BE2C (cell line): ENCODE data around the gene PMCH.

Source experiments
- DNase-seq: peaks from one replicate; pipeline ENCODE4 v3.0.0-alpha.2; 2020
- H3K27me3 ChIP-seq: fragments of 250-450 bp; sonication (Bioruptor Pico); 2 replicates; pipeline ENCODE4 v1.5.1; 2020; ENCODE audit warnings: mild to moderate bottlenecking
- H3K36me3 ChIP-seq: fragments of 250-450 bp; sonication (Bioruptor Pico); 2 replicates; pipeline ENCODE4 v1.5.1; 2020; ENCODE audit warnings: mild to moderate bottlenecking
- H3K4me1 ChIP-seq: fragments of 250-450 bp; sonication (Bioruptor Pico); 2 replicates; pipeline ENCODE4 v1.5.1; 2020
- H3K4me3 ChIP-seq: 2 replicates; pipeline ENCODE4 v1.5.1; 2011; ENCODE audit warnings: low read depth, low read length
- H3K9me3 ChIP-seq: fragments of 250-450 bp; sonication (Bioruptor Pico); 2 replicates; pipeline ENCODE4 v1.5.1; 2020
- TF ChIP-seq, protein P1 (sequence below): IDR thresholded peaks from 2 replicates; pipeline ENCODE4 v1.5.1; 2012; ENCODE audit warnings: mild to moderate bottlenecking, low read depth, low read length

The PMCH gene

DNA sequence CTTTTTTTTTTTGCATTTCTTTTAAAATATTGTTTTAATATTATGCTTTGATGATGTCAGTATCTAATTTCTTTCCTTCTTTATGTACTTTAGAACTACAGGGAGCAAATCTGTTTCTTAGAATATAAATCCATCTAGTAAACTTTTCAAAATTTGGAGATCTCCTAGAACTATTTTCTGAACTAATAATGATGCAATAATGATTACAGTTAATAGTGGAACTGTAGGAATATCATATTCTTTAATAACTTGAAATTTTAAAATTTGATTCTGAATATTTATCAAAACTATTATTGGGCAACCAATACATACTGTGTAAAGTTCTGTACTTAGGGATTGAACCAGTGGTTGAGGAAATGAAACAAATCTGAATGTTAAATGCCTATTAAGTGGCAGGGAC, 23.1 kb upstream of the PMCH start:
- TF ChIP-seq, protein P1, sequence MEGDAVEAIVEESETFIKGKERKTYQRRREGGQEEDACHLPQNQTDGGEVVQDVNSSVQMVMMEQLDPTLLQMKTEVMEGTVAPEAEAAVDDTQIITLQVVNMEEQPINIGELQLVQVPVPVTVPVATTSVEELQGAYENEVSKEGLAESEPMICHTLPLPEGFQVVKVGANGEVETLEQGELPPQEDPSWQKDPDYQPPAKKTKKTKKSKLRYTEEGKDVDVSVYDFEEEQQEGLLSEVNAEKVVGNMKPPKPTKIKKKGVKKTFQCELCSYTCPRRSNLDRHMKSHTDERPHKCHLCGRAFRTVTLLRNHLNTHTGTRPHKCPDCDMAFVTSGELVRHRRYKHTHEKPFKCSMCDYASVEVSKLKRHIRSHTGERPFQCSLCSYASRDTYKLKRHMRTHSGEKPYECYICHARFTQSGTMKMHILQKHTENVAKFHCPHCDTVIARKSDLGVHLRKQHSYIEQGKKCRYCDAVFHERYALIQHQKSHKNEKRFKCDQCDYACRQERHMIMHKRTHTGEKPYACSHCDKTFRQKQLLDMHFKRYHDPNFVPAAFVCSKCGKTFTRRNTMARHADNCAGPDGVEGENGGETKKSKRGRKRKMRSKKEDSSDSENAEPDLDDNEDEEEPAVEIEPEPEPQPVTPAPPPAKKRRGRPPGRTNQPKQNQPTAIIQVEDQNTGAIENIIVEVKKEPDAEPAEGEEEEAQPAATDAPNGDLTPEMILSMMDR: no peak
- Histone ChIP-seq H3K27me3 (no peaks in the 10 kb centered on the region), H3K4me1 (no peaks in the 10 kb centered on the region), H3K4me3 (no peak overlapping the region), H3K9me3 (no peaks in the 10 kb centered on the region), H3K36me3 (no peaks in the 10 kb centered on the region)
- no peak for DNase-seq

DNA sequence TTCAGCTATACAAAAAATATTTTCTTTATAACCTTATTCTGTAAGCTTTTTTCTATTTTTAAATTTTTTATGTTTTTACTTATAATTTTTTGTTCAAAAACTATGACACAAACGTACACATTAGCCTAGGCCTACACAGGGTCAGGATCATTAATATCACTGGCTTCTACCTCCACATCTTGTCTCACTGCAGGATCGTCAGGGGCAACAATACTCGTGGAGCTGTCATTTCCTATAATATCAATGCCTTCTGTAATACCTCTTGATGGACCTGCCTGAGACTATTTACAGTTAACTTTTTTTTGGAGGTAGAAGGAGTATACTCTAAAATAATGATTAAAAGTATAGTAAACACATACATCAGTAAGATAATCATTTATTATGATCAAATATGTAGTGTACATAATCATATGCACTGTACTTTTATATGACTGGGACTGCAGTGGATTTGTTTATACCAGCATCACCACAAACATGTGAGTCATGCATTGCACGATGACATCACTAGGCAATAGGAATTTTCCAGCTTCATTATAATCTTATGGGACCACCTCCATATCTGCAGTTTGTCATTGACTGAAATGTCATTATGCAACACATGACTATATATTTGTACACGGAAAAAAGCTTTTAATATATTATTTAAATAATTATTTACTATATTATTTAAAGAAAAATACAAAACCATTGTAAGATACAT, 18.5 kb upstream of the PMCH start:
- H3K36me3 ChIP-seq: no peaks in the 10 kb centered on the region
- TF ChIP-seq, protein P1: no peak

GRCh38 chr12:102204025-102204424, 6.4 kb upstream of the PMCH start:
- H3K36me3 ChIP-seq: no peaks in the 10 kb centered on the region; the same call in 1 of the 2 replicates
- DNase-seq: no peak
- H3K9me3 ChIP-seq: no peaks in the 10 kb centered on the region
- no peaks in the 10 kb centered on the region for H3K27me3 ChIP-seq
- H3K4me3 ChIP-seq: no peak overlapping the region
- TF ChIP-seq, protein P1: no peak
- no peaks in the 10 kb centered on the region for H3K4me1 ChIP-seq

More for the DNA sequence above, 18.5 kb upstream of the PMCH start:
- no peaks in the 10 kb centered on the region for H3K4me1 ChIP-seq
- no peak for DNase-seq
- H3K9me3 ChIP-seq: no peaks in the 10 kb centered on the region
- H3K27me3 ChIP-seq: no peaks in the 10 kb centered on the region
- no peak overlapping the region for H3K4me3 ChIP-seq

DNA sequence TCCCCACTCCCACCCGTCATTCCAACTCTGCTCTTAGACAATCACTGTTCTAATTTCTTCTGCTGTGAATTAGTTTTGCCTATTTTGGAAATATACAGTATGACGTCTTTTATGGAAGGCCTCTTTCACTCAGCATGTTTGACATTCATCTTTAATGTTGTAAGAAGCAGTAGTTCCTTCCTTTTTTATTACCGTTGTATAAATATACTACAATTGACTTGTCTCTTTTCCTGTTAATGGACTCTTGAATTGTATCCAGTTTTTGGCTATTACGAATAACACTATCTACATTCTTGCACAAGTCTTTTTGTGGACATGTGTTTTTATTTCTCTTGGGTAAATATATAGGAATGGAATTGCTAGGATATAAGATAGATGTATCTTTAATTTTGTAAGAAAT, 4.9 kb upstream of the PMCH start:
- TF ChIP-seq, protein P1: no peak
- Histone ChIP-seq H3K27me3 (no peaks in the 10 kb centered on the region), H3K9me3 (no peaks in the 10 kb centered on the region), H3K36me3 (no peaks in the 10 kb centered on the region), H3K4me3 (no peak overlapping the region), H3K4me1 (no peaks in the 10 kb centered on the region)
- DNase-seq: no peak

DNA sequence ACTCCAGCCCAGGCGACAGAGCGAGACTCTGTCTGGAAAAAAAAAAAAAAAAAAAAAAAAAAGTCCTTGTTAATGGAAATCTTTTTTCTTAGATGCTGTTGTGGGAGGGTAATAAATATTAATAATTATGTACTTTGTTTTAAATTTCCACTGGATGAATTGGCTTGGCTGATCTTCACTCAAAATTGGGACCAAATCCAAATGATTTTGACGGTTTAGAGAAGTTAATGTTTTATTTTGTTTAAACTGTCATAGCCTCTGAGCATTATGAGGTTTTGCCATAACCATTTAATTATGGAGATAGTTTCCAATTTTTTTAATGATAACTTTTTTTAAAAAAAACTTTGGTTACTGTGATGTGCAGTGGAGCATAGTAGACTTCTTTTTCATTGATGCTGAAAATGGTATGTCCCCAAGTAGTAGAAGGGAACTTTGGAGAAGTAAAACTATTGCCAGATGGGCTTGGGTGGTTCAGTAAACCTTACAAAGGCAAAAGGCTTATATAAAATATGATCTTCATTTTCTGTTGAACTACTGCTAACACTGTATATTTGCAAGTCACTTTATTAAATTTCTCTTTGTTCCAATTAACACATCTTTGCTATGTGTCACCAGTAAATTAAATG, 3.9 kb upstream of the PMCH start:
- H3K4me1 ChIP-seq: no peaks in the 10 kb centered on the region
- DNase-seq: no peak
- no peak overlapping the region for H3K4me3 ChIP-seq
- H3K36me3 ChIP-seq: no peaks in the 10 kb centered on the region
- TF ChIP-seq, protein P1: no peak
- no peaks in the 10 kb centered on the region for H3K9me3 ChIP-seq
- no peaks in the 10 kb centered on the region for H3K27me3 ChIP-seq

DNA sequence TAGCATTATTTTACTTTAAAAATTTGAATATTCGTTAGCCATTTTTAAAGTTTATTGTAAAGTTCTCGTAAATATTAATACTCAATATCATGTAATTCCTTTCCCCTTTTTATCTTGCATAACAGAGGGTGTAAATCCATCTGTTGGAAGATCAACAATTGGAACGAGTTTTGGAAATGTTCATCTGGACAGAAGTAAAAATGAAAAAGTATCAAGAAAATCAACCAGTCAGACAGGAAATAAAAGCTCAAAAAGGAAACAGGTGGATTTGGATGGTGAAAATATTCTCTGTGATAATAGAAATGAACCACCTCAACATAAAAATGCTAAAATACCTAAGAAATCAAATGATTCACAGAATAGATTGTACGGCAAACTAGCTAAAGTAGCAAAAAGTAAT, 1.8 kb downstream of the PMCH start:
- H3K36me3 ChIP-seq: no peaks in the 10 kb centered on the region
- TF ChIP-seq, protein P1: no peak
- DNase-seq: no peak
- H3K4me3 ChIP-seq: no peak overlapping the region
- no peaks in the 10 kb centered on the region for H3K27me3 ChIP-seq
- no peaks in the 10 kb centered on the region for H3K9me3 ChIP-seq
- H3K4me1 ChIP-seq: no peaks in the 10 kb centered on the region
